DND-41 (cell line): Measurements from ENCODE around the gene RAD9B.

Source experiments
- CTCF ChIP-seq: IDR thresholded peaks from 2 replicates; pipeline ENCODE4 v1.5.1; 2012; ENCODE audit warnings: borderline replicate concordance, low read length, moderate library complexity, mild to moderate bottlenecking; ENCODE audit not compliant: poor library complexity, severe bottlenecking; ENCODE audit errors: extremely low read depth
- EZH2 ChIP-seq: IDR thresholded peaks from 3 replicates; pipeline ENCODE4 v1.6.1; 2012; ENCODE audit warnings: borderline replicate concordance, low read depth, mild to moderate bottlenecking, moderate library complexity, low read length, inconsistent platforms; ENCODE audit not compliant: severe bottlenecking

- TF ChIP-seq CTCF (no peak), EZH2 (no peak)
These were observed 26.7 kb upstream of the RAD9B start for GRCh38 chr12:110475426-110475825.
